Right atrium auricular region (tissue), 2 donors: Measurements from ENCODE around the gene VN1R5. TPM values are rescaled to one million over a fixed set of nuclear protein-coding genes. Genes with fewer than 3 reads are reported as not detected.
"Not testable (repeated sequence)": the region's sequence is repeated elsewhere in the genome, so short reads cannot be mapped to it uniquely, and the experiment has no call there.

ENCODE experiments used
- DNase-seq: peaks from one replicate; pipeline ENCODE4 v3.0.0-alpha.2; 2019; ENCODE audit warnings: low spot score
- H3K27ac ChIP-seq, 2 donors: fragments of 200-600 bp; sonication (generic); 1 replicate in 1 of 2; 2 replicates in 1 of 2; pipeline ENCODE4 v1.5.1; 2016 to 2019
- H3K27me3 ChIP-seq, 2 donors: fragments of 200-600 bp; sonication (generic); one replicate each; pipeline versions ENCODE4 v1.5.1 to v1.6.0; 2017 to 2019
- H3K36me3 ChIP-seq: fragments of 200-600 bp; sonication (generic); one replicate; pipeline ENCODE4 v1.5.1; 2016
- H3K4me1 ChIP-seq, 2 donors: fragments of 200-600 bp; sonication (generic); one replicate each; pipeline versions ENCODE4 v1.5.1 to v1.6.0; 2017 to 2019
- H3K4me3 ChIP-seq, 2 donors: fragments of 200-600 bp; sonication (generic); 1 replicate in 1 of 2; 2 replicates in 1 of 2; pipeline ENCODE4 v1.5.1; 2017 to 2019; ENCODE audit warnings: mild to moderate bottlenecking in 1 of 2, moderate library complexity in 1 of 2
- H3K9me3 ChIP-seq, 2 donors: fragments of 200-600 bp; sonication (generic); one replicate each; pipeline ENCODE4 v1.5.1; 2019
- CTCF ChIP-seq, 2 donors: fragments of 200-600 bp; sonication (generic); IDR thresholded peaks; one replicate each; pipeline ENCODE4 v1.5.1; 2019; ENCODE audit warnings: antibody characterized with exemption in 2 of 2
- total RNA-seq, 2 donors: library from RNA; depleted of rRNA; stranded (reverse); fragments of >200 nt; gene quantifications; one replicate each; pipeline ENCODE4 v1.1.0, GENCODE V29; 2016

VN1R5 gene
- total RNA-seq, 2 donors from 2014 or later = not detected

GRCh38 chr1:247288341-247288740 is 32.5 kb downstream of the VN1R5 start:
- Histone ChIP-seq H3K4me1 (no peaks in the 10 kb centered on the region), H3K27ac (no peak overlapping the region), H3K27me3 (no peaks in the 10 kb centered on the region), H3K9me3 (no peaks in the 10 kb centered on the region), H3K36me3 (no peaks in the 10 kb centered on the region), H3K4me3 (no peak overlapping the region)
- DNase-seq = peak; percentile 26
- TF ChIP-seq CTCF (IDR thresholded peaks at IDR 0.05) = no peak

GRCh38 chr1:247289274-247289892 is 33.5 kb downstream of the VN1R5 start:
- H3K27ac ChIP-seq, H3K36me3 ChIP-seq, H3K4me1 ChIP-seq, DNase-seq, H3K9me3 ChIP-seq, H3K4me3 ChIP-seq, H3K27me3 ChIP-seq: not testable (repeated sequence)

GRCh38 chr1:247290576-247290975 is 34.7 kb downstream of the VN1R5 start:
- DNase-seq = no peak
- H3K4me3 ChIP-seq = no peak overlapping the region
- H3K27ac ChIP-seq = no peak overlapping the region
- H3K4me1 ChIP-seq = no peaks in the 10 kb centered on the region
- no peaks in the 10 kb centered on the region for H3K9me3 ChIP-seq
- no peaks in the 10 kb centered on the region for H3K27me3 ChIP-seq
- TF ChIP-seq CTCF (IDR thresholded peaks at IDR 0.05) = no peak
- H3K36me3 ChIP-seq = no peaks in the 10 kb centered on the region

- Histone ChIP-seq H3K27me3 (no peaks in the 10 kb centered on the region), H3K9me3 (no peaks in the 10 kb centered on the region), H3K36me3 (no peaks in the 10 kb centered on the region), H3K27ac (no peak overlapping the region), H3K4me3 (no peak overlapping the region), H3K4me1 (no peaks in the 10 kb centered on the region)
- no peak for DNase-seq
- no peak for TF ChIP-seq CTCF (IDR thresholded peaks at IDR 0.05)
Observed at GRCh38 chr1:247291161-247291560, 35.3 kb downstream of the VN1R5 start.

- H3K27me3 ChIP-seq = no peaks in the 10 kb centered on the region
- no peaks in the 10 kb centered on the region for H3K36me3 ChIP-seq
- no peaks in the 10 kb centered on the region for H3K4me1 ChIP-seq
- DNase-seq = no peak
- no peaks in the 10 kb centered on the region for H3K9me3 ChIP-seq
- no peak overlapping the region for H3K4me3 ChIP-seq
- H3K27ac ChIP-seq = no peak overlapping the region
- no peak for TF ChIP-seq CTCF (IDR thresholded peaks at IDR 0.05)
Observed at GRCh38 chr1:247291833-247292561, 36.1 kb downstream of the VN1R5 start.

- Histone ChIP-seq H3K27ac (no peak overlapping the region), H3K27me3 (no peaks in the 10 kb centered on the region), H3K36me3 (no peaks in the 10 kb centered on the region), H3K4me1 (no peaks in the 10 kb centered on the region), H3K4me3 (no peak overlapping the region), H3K9me3 (no peaks in the 10 kb centered on the region)
- no peak for TF ChIP-seq CTCF (IDR thresholded peaks at IDR 0.05)
- DNase-seq = no peak
Observed at GRCh38 chr1:247293047-247293446, 37.2 kb downstream of the VN1R5 start.
